H1 (cell line): ENCODE measurements around the gene DUSP9. TPM values are rescaled to one million over a fixed set of nuclear protein-coding genes. Genes with fewer than 3 reads are reported as not detected.

Experiments used
- polyA plus RNA-seq, 7 experiments: library from polyadenylated mRNA; depleted of rRNA in 3 of 7; stranded (reverse) in 5 of 7; unstranded in 2 of 7; fragments of >200 nt in 5 of 7; fragments of 200-250 nt in 2 of 7; gene quantifications; 1 replicate in 5 of 7; 2 replicates in 1 of 7; 4 replicates in 1 of 7; pipeline versions ENCODE4 v1.2.1 to v1.2.3, GENCODE V29; 2011 to 2013; ENCODE audit warnings: missing spikeins in 2 of 7, mixed read lengths in 2 of 7
- total RNA-seq: library from RNA; stranded (reverse); fragmentation: NEBNext Ultra II Directional; extraction: Animal tissue kit (Norgen Biotek cat#: 25700); gene quantifications from 2 replicates; pipeline ENCODE4 v1.2.1, GENCODE V29; 2021
- TF ChIP-seq, protein P1 (sequence below): fragments of 300-600 bp; sonication (generic); IDR thresholded peaks from 2 replicates; pipeline ENCODE4 v1.7.1; 2012; ENCODE audit warnings: low read length, moderate library complexity, mild to moderate bottlenecking, inconsistent platforms; ENCODE audit not compliant: insufficient replicate concordance

DUSP9 gene
- total and polyA plus RNA-seq, 2 of the 8 experiments (the other 6 are each of a cell fraction or from before 2014, with no cell fraction given): 0.80 to 1.1 TPM

GRCh38 chrX:153614818-153615217 is 32.2 kb upstream of the DUSP9 start (continued):
- TF ChIP-seq, protein P1, sequence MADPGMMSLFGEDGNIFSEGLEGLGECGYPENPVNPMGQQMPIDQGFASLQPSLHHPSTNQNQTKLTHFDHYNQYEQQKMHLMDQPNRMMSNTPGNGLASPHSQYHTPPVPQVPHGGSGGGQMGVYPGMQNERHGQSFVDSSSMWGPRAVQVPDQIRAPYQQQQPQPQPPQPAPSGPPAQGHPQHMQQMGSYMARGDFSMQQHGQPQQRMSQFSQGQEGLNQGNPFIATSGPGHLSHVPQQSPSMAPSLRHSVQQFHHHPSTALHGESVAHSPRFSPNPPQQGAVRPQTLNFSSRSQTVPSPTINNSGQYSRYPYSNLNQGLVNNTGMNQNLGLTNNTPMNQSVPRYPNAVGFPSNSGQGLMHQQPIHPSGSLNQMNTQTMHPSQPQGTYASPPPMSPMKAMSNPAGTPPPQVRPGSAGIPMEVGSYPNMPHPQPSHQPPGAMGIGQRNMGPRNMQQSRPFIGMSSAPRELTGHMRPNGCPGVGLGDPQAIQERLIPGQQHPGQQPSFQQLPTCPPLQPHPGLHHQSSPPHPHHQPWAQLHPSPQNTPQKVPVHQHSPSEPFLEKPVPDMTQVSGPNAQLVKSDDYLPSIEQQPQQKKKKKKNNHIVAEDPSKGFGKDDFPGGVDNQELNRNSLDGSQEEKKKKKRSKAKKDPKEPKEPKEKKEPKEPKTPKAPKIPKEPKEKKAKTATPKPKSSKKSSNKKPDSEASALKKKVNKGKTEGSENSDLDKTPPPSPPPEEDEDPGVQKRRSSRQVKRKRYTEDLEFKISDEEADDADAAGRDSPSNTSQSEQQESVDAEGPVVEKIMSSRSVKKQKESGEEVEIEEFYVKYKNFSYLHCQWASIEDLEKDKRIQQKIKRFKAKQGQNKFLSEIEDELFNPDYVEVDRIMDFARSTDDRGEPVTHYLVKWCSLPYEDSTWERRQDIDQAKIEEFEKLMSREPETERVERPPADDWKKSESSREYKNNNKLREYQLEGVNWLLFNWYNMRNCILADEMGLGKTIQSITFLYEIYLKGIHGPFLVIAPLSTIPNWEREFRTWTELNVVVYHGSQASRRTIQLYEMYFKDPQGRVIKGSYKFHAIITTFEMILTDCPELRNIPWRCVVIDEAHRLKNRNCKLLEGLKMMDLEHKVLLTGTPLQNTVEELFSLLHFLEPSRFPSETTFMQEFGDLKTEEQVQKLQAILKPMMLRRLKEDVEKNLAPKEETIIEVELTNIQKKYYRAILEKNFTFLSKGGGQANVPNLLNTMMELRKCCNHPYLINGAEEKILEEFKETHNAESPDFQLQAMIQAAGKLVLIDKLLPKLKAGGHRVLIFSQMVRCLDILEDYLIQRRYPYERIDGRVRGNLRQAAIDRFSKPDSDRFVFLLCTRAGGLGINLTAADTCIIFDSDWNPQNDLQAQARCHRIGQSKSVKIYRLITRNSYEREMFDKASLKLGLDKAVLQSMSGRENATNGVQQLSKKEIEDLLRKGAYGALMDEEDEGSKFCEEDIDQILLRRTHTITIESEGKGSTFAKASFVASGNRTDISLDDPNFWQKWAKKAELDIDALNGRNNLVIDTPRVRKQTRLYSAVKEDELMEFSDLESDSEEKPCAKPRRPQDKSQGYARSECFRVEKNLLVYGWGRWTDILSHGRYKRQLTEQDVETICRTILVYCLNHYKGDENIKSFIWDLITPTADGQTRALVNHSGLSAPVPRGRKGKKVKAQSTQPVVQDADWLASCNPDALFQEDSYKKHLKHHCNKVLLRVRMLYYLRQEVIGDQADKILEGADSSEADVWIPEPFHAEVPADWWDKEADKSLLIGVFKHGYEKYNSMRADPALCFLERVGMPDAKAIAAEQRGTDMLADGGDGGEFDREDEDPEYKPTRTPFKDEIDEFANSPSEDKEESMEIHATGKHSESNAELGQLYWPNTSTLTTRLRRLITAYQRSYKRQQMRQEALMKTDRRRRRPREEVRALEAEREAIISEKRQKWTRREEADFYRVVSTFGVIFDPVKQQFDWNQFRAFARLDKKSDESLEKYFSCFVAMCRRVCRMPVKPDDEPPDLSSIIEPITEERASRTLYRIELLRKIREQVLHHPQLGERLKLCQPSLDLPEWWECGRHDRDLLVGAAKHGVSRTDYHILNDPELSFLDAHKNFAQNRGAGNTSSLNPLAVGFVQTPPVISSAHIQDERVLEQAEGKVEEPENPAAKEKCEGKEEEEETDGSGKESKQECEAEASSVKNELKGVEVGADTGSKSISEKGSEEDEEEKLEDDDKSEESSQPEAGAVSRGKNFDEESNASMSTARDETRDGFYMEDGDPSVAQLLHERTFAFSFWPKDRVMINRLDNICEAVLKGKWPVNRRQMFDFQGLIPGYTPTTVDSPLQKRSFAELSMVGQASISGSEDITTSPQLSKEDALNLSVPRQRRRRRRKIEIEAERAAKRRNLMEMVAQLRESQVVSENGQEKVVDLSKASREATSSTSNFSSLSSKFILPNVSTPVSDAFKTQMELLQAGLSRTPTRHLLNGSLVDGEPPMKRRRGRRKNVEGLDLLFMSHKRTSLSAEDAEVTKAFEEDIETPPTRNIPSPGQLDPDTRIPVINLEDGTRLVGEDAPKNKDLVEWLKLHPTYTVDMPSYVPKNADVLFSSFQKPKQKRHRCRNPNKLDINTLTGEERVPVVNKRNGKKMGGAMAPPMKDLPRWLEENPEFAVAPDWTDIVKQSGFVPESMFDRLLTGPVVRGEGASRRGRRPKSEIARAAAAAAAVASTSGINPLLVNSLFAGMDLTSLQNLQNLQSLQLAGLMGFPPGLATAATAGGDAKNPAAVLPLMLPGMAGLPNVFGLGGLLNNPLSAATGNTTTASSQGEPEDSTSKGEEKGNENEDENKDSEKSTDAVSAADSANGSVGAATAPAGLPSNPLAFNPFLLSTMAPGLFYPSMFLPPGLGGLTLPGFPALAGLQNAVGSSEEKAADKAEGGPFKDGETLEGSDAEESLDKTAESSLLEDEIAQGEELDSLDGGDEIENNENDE: no peak
